ENCODE data around the gene AUP1.

GRCh38 chr2:74491648-74492544 lies 37.6 kb downstream of the AUP1 start:
- TF ChIP-seq, protein P1, sequence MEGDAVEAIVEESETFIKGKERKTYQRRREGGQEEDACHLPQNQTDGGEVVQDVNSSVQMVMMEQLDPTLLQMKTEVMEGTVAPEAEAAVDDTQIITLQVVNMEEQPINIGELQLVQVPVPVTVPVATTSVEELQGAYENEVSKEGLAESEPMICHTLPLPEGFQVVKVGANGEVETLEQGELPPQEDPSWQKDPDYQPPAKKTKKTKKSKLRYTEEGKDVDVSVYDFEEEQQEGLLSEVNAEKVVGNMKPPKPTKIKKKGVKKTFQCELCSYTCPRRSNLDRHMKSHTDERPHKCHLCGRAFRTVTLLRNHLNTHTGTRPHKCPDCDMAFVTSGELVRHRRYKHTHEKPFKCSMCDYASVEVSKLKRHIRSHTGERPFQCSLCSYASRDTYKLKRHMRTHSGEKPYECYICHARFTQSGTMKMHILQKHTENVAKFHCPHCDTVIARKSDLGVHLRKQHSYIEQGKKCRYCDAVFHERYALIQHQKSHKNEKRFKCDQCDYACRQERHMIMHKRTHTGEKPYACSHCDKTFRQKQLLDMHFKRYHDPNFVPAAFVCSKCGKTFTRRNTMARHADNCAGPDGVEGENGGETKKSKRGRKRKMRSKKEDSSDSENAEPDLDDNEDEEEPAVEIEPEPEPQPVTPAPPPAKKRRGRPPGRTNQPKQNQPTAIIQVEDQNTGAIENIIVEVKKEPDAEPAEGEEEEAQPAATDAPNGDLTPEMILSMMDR (IDR thresholded peaks at IDR 0.05; ENCODE audit: insufficient read depth, low read length, poor library complexity, severe bottlenecking) = no peak
- TF ChIP-seq EZH2phosphoT487 (conservative IDR thresholded peaks at IDR 0.05; ENCODE audit: low read length) = no peak
